ENCODE results near the gene BCL3. TPM values are rescaled to one million over a fixed set of nuclear protein-coding genes. Genes with fewer than 3 reads are reported as not detected.

Gene BCL3
- total and polyA plus RNA-seq, 2 of the 13 experiments (the other 11 are each of a cell fraction or from before 2014, with no cell fraction given) = 2.3 to 4.0 TPM

DNA sequence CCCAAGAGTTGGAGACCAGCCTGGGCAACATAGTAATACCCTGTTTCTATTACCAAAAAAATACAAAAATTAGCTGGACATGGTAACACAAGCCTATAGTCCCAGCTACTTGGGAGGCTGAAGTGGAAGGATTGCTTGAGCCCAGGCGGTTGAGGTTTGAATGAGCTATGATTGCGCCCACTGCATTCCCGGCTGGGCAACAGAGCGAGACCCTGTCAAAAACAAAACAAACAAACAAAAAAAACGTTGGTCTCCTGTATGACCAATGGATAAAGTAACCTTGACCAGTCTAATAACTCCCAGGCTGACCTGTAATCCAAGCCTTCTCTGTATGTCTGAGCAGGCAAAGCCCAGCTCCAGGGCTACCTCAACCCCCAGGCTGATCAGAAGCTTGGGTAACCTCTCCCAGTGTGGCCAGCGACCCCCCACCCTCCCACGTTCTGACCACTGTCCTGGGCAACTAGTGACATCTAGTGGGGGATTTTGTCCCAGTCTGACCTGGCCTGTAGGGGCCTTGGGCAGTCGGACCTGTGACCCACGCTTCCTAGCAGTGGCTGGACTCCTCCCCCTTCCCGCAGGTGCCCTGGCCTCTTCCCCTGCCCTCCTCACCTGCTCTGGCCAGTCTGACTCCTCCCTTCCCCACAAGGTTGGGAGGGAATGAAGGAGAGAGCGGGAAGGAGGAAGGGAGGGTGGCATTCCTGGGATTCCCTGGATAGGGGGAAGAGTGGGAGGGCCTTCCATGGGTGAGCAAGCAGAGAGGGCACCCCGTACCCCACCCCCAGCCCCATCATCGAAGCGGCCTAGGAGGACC lies 59.3 kb downstream of the BCL3 start (continued):
- TF ChIP-seq, protein P1, sequence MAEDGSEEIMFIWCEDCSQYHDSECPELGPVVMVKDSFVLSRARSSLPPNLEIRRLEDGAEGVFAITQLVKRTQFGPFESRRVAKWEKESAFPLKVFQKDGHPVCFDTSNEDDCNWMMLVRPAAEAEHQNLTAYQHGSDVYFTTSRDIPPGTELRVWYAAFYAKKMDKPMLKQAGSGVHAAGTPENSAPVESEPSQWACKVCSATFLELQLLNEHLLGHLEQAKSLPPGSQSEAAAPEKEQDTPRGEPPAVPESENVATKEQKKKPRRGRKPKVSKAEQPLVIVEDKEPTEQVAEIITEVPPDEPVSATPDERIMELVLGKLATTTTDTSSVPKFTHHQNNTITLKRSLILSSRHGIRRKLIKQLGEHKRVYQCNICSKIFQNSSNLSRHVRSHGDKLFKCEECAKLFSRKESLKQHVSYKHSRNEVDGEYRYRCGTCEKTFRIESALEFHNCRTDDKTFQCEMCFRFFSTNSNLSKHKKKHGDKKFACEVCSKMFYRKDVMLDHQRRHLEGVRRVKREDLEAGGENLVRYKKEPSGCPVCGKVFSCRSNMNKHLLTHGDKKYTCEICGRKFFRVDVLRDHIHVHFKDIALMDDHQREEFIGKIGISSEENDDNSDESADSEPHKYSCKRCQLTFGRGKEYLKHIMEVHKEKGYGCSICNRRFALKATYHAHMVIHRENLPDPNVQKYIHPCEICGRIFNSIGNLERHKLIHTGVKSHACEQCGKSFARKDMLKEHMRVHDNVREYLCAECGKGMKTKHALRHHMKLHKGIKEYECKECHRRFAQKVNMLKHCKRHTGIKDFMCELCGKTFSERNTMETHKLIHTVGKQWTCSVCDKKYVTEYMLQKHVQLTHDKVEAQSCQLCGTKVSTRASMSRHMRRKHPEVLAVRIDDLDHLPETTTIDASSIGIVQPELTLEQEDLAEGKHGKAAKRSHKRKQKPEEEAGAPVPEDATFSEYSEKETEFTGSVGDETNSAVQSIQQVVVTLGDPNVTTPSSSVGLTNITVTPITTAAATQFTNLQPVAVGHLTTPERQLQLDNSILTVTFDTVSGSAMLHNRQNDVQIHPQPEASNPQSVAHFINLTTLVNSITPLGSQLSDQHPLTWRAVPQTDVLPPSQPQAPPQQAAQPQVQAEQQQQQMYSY (CRISPR knock-in tag; IDR thresholded peaks at IDR 0.05) = no peak
- TF ChIP-seq ZBTB25 (CRISPR knock-in tag; IDR thresholded peaks at IDR 0.05) (no peak), ZBTB7B (CRISPR knock-in tag; IDR thresholded peaks at IDR 0.05) (peak; percentile 88; the same call in 1 of the 2 replicates), ZNF567 (CRISPR knock-in tag; IDR thresholded peaks at IDR 0.05; ENCODE audit: borderline replicate concordance) (no peak), ZNF546 (CRISPR knock-in tag; conservative IDR thresholded peaks at IDR 0.05) (no peak), ZNF720 (CRISPR knock-in tag; IDR thresholded peaks at IDR 0.05) (no peak), BRD4 (CRISPR knock-in tag; IDR thresholded peaks at IDR 0.05) (no peak), PCBP1 (IDR thresholded peaks at IDR 0.05; ENCODE audit: borderline replicate concordance, low read depth, low read length) (0 out of 2 replicates have a peak, but pooled peaks have one; percentile 35), ZNF318 (CRISPR knock-in tag; IDR thresholded peaks at IDR 0.05) (no peak), ELF1 (CRISPR knock-in tag; IDR thresholded peaks at IDR 0.05) (no peak)
- TF ChIP-seq, protein P2, sequence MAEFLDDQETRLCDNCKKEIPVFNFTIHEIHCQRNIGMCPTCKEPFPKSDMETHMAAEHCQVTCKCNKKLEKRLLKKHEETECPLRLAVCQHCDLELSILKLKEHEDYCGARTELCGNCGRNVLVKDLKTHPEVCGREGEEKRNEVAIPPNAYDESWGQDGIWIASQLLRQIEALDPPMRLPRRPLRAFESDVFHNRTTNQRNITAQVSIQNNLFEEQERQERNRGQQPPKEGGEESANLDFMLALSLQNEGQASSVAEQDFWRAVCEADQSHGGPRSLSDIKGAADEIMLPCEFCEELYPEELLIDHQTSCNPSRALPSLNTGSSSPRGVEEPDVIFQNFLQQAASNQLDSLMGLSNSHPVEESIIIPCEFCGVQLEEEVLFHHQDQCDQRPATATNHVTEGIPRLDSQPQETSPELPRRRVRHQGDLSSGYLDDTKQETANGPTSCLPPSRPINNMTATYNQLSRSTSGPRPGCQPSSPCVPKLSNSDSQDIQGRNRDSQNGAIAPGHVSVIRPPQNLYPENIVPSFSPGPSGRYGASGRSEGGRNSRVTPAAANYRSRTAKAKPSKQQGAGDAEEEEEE (CRISPR knock-in tag; IDR thresholded peaks at IDR 0.05; ENCODE audit: borderline replicate concordance) = no peak
